Activated CD8-positive, alpha-beta memory T cell treated with anti-CD3 and anti-CD28 coated beads, Interleukin-2, amount 50 U/mL, for 1 hour (primary cell): ENCODE measurements around the gene DGLUCY.
"Not testable (repeated sequence)": the region's sequence is repeated elsewhere in the genome, so short reads cannot be mapped to it uniquely, and the experiment has no call there.

Experiments
- DNase-seq: peaks from one replicate; pipeline ENCODE4 v3.0.0-alpha.2; 2020; ENCODE audit errors: extremely low read depth

The DGLUCY gene

GRCh38 chr14:91233936-91234790, 120.3 kb downstream of the DGLUCY start:
- no peak for DNase-seq

- no peak for DNase-seq
These were observed 120.9 kb downstream of the DGLUCY start for GRCh38 chr14:91234791-91235114.

- DNase-seq, result no peak
These were observed 122.0 kb downstream of the DGLUCY start for GRCh38 chr14:91235841-91236240.

- no peak for DNase-seq
These were observed 123.3 kb downstream of the DGLUCY start for GRCh38 chr14:91237219-91237618.

GRCh38 chr14:91238085-91238484, 124.2 kb downstream of the DGLUCY start:
- no peak for DNase-seq

- DNase-seq, result no peak
These were observed 124.8 kb downstream of the DGLUCY start for GRCh38 chr14:91238661-91239060.

- DNase-seq, result no peak
These were observed 128.0 kb downstream of the DGLUCY start for GRCh38 chr14:91241863-91242262.

GRCh38 chr14:91242635-91243034, 128.8 kb downstream of the DGLUCY start:
- no peak for DNase-seq

GRCh38 chr14:91243074-91243471, 129.2 kb downstream of the DGLUCY start:
- DNase-seq, result no peak

- DNase-seq, result no peak
These were observed 130.6 kb downstream of the DGLUCY start, which contains the start of gene GPR68 for GRCh38 chr14:91244501-91244901. Gene GPR68 (minus strand): TSS chr14:91244704. CDS start chr14:91235050, 9,654 bp downstream.

GRCh38 chr14:91245029-91245428, 131.2 kb downstream of the DGLUCY start:
- DNase-seq, result no peak

- DNase-seq, result not testable (repeated sequence)
These were observed 131.7 kb downstream of the DGLUCY start for GRCh38 chr14:91245616-91246015.

GRCh38 chr14:91246051-91246852, 132.4 kb downstream of the DGLUCY start:
- peak; percentile 69 for DNase-seq

GRCh38 chr14:91249841-91250616, 136.2 kb downstream of the DGLUCY start:
- no peak for DNase-seq

GRCh38 chr14:91250912-91251311, 137.0 kb downstream of the DGLUCY start:
- DNase-seq, result no peak

GRCh38 chr14:91252871-91253794, 139.3 kb downstream of the DGLUCY start:
- DNase-seq, result no peak

- no peak for DNase-seq
These were observed 140.0 kb downstream of the DGLUCY start for GRCh38 chr14:91253795-91254323.

GRCh38 chr14:91254461-91254860, 140.6 kb downstream of the DGLUCY start:
- no peak for DNase-seq

GRCh38 chr14:91255026-91255695, 141.3 kb downstream of the DGLUCY start:
- DNase-seq, result no peak

- DNase-seq, result no peak
These were observed 142.8 kb downstream of the DGLUCY start for GRCh38 chr14:91256661-91257060.
